GM18520 (cell line): Measurements from ENCODE around the gene CORO2B.

Source experiments
- ATAC-seq: cut with Tn5 transposase; IDR thresholded peaks from one replicate; pipeline ENCODE4 v1.9.1; 2021; ENCODE audit not compliant: unreplicated experiment

The CORO2B gene

DNA sequence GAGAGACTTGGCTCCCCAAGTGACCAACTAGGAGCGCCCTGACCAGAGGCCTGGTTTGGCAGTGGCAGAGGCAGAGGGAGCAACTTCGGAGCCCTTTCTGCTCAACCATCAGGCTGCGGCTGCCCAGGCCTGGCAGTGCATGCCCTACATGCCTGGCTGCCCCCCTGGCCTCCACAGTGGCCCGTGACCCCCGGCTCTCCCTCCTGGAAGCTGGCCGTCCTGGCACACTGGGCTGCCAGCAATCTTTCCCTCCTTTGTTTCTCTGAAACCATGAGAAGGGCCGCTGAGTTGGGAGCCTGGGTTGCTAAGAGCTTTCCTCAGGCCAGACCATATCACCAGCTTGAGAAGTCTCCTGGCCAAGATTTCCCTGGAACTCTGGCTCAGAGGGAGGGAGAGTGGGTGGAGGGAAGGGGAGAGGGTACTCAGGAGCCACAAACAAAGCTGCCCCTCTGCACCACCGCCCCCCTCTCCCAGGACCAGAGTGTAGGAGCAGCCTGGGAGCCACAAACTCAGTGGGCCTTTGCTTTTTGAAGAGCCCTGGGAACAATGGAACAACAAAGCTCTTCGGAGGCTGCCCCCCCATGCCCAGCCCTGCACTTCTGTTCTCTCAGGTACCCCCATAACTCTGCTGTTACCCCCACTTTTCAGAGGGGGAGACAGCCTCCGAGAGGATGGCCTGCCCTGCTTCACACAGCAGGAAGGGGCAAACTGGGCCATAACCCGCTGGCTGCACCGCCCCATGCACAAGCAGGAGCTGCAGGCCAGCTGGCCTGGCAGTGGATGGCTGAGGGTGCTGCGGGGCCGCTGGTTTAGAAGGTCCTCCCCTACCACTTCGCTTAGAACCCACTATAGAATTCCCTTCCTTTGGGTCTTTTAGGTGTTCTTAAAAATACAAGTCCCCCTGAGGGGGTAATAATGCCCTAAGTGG, 11.3 kb downstream of the CORO2B start:
- ATAC-seq, result no peak

DNA sequence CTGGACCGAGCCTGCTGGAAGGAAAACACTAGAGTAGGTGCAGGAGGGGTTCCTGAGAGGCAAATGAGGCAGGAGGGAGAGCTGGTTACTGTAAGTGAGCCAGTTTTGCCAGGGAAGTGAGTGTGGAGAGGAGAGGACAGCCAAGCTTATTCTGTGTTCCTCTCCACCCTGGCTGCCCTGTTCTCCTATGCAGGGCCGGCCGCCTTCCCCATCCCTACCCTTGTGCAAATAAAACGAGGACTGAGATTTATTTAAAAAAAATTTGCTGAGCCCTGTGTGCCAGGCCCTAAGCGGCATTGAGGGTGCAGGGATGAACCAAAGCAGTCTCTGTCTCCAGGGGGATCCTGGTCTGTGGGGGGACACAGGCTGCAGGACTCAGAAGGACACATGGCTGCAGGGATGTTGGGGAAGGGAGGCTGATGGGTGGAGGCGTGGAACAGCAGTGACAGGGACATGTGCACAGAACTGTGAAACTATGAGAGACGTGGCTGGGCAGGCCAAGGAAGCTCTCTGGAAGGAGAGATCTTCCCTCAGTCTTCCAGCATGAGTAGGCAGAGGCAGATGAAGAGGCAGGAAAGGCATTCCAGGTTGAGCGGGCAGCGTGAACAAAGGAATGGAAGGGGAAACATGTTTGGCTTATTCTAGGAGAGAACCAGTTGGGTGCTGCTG, 12.1 kb downstream of the CORO2B start:
- no peak for ATAC-seq

DNA sequence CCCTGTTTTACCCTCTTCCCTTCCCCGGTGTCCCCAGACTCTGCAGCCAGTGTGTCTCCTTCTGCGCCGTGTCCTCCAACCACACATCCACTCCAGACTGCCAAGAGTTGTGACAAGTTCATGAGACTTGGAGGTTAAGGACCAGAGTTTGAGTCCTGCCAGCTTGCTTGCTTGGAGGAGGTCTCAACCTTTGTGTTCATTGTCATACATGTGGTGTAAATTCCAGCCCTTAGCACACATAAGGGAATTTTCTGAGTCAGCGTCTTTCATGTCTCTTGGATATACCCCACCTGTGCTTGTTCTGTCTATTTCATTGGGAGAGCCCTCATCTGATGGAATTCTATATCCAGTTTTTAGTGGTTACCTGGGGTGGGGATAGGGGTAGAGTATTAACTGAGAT, 13.3 kb downstream of the CORO2B start:
- ATAC-seq, result no peak

DNA sequence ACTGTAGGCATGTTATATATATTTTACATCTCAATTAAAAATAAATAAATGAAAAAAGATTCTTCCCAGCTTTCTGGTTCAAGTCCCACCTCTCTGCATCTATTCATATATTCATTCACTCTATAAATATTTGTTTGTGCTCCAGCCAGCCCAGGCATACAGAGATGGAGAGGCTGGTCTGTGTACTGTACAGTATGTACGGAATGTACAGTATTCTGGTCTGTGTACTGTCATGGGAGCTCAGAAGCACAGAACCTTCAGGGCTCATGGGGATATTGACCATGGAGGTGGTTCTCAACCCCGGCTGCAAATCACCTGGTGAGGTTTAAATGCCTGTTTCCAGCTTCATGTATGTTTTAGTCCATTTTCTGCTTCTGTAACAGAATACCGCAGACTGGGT, 13.8 kb downstream of the CORO2B start:
- no peak for ATAC-seq

DNA sequence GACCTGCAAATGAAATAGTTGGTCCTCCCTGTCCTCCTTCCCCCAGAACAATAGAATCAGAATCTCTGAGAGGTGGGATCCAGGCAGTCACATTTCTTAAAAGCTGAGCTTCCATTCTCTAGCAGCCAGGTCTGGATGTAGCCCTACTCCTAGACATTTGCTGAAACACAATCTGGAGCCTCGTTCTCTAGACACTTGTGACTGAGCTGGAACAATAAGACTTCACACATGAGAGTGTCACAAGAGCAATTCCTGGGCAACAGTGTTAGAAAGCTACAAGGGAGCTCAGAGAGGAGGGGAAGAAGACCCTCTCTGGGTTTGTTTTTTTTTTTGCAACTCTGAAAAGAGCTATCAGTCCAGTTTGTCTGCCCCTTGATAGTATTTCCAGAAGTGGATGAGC, 14.5 kb downstream of the CORO2B start:
- no peak for ATAC-seq

DNA sequence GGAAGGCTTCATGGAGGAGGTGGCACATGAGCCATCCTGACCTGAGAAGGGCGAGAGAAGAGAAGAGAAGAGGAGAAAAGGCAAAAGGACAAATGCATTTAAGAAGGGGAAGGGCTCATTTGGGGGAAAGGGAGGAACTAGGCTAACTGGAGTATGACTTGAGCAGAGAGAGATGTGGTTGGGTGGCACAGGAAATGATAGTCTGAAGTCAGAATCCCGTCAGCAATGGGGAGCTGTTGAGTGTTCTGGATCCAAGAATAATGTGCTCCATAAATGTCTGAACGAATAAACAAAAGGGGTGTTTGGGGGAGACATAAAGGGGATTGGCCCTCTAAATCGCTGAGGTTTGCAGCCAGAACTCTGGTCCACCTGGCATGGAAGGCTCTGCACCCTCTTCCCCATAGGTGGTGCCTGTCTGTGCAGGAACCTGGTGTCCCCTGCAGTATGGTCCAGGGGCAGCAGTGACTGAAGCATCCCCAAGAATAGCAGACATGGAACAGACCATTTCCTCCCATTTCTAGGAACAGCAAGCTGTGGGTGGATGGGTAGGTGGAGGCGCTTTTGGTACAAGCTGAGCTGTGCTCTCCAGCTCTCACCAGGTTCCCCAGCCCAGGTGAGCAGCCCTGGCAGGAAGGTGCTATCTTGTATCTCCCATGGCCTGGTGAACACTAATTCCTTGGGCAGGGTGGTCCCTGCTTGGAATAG, 15.2 kb downstream of the CORO2B start:
- ATAC-seq, result no peak

DNA sequence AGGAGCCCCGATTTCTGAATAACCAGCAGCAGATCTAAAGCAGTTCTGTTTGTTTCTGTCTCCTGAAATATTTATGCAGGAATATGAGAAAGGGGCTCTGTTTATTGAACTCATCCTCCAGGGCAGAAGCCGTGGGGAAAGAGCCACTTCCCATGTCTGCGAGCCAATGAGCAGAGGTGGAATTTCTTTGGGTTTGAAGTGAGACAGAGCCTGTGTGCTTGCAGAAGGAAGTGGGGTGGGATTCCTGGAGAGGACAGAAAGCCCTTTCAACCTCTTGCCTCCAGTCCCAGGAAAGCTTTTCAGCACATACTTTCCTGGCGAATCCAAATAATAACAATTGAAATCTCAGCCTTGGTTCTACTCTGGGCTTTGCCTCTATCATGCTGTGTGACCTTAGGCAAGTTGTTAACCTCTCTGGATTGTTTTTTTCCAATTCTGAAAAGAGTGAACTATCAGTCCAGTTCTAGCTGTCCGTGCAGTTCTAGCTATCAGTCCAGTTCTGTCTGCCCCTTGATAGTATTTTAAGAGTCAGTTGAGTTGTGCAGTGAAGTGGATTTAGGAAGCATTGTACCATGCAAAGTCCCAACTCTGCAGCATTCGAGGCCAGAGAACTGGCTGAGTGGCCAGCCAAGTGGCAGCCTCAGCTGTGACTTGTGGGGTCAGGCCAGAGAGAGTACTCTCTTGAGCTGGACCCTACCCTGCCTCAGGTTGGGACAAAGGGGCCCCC, 15.9 kb downstream of the CORO2B start:
- ATAC-seq, result no peak

DNA sequence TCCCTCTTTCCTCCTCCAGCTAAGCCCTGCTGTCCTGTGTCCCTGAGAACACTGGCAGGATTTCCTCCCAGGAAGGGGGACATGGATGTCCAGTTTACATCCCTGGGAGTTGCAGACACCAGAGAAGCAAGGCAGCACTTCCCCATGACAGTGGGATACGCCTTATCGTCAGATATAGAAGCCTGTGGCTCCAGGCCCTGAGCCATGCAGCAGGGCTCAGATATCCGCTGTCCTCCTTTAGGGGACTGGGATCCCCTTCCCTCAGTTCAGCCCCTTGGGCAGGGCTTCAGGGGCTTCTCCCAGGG, 16.4 kb downstream of the CORO2B start:
- ATAC-seq, result no peak

DNA sequence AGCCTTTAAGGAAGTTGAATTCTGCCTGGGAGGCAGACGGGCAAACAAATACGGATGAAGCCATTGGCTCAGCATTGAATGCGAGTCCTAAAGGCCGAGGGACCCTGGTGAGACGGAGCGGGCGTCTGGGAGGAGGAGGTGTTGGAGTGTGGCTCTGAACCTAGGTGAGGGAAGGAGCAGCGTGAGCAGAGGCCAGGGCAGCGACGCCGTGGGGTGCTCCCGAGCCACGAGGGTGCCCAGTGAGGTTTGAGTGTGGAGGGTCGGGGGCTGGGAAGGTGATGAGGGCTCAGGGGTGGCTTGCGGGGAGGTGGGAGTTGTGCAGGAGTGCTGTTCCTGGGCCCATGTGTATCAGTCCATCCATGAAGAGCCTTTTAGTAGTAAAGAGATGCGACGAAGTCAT, 17.0 kb downstream of the CORO2B start:
- no peak for ATAC-seq

DNA sequence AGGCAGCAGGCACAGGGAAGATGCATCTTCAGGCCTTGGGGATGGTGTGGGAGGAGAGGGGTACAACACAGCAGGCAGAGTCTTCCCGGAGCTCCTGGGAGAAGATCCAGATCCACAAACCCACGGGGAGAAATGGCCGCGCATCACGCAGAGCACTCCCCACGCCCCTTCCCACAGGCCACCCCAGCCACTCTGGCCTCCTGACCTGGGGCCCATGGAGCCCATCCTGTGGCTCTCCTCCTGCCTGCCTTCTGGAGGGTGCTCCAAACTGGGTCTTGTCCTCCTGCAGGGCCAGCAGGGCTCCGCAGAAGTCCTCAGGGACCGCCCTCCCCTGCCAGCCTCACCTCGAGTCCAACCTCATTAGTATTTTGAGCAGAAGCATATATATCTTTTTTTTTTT, 17.9 kb downstream of the CORO2B start:
- no peak for ATAC-seq

DNA sequence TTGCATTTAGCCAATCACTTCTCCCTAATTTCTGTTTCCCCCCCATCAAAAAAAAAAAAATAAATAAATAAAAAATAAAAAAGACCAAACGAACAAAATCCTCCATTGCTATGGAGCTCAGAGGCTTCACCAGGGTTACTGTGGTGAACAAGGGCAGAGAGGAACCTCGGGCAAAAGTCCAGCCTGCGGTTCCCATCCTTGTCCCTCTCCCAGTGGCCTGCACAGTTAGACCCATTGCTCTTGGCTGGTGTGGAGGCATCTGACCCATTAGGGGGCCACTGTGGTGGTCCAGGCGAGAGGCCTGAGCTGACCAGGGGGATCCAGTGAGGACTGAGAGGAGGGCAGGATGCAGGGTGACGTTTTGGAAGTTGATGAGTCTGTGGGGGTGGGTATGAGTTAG, 18.8 kb downstream of the CORO2B start:
- ATAC-seq, result no peak

DNA sequence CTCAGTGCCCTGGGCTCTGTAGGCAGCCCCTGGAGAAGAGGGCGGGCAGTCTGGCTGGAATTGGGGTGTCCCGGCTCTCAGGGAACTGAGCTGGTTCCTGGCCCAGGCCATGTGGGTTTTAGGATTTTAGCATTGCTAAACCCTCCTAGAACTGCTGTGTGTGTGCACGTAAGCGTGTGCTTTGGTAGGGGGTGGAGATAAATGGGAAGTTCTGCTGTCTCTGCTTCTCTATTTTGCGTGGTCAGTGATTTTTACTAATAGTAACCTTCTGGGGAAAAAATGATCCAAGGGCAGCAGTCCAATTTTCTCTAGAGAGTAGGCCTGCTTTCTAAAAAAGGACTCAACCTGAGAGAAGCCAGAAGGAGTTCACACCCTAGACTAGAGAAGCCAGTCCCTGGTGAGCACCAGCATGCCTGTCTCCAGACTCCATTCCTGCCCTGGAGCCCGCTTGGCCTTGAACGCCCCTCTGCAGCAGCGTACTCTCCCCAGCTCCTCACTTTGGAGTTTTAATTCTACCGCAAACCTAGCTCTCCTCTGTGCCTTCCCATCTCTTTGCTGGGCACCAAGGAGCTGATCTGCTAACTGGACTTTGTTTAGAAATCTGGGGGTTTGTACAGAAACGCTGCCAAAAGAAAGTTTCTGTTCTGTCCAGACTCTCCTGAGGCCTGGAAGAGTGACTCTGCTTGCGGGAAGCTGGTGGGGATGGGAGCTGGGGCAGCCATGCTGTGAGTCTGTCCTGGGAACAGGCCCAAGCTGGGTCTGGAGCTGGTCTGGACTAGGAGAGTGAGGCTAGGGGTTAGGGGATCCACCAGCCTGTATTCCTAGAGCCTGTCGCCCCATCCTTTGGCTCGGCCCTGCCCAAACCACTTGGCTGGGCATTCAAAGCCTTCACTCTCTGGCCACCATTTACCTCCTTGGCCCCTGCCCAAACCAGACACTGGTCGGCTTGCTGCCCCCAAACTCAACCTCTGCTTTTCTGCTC, 19.7 kb downstream of the CORO2B start:
- ATAC-seq, result no peak

DNA sequence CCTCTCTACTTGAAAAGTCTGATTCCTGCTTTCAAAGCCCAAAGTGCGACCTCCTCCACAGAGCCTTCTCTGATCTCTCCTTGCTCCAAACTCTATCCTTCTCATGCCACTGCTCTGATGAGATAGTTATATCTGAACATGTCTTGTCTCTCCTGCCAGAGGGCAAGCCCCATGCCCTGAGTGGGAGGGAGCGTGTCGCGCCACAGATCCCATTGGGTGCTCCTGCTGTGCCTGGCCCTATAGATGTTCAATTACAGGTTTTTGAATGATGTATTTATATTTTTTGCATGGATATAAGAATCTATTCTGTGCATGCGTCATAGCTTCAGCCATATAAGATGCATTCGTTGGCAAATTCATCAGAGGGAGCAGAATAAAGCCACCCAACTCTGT, 20.4 kb downstream of the CORO2B start:
- no peak for ATAC-seq

DNA sequence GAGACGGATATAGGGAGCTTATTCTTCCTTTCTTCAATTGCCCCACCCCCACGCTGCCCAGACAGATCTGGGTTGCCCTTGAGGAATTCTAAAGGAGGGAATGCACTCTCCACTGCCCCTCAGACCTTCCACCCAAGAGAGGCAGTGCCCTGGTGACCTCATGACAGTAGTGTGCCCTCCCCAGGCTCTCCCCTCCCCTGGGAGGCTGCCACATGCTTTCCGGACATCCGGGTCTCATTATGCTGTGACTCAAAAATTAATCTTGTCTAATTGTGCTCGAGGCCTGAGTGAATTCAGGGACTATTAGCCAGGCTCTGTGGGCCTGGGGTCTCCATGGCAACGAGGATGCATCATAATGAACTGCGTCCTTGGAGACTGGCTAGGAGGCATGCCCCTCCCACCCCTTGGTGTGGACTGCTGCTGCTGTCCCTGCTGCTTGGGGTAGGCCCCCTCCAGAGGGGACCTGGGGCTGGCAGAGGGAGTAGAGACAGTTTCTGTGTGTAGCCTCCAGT, 20.8 kb downstream of the CORO2B start:
- no peak for ATAC-seq

DNA sequence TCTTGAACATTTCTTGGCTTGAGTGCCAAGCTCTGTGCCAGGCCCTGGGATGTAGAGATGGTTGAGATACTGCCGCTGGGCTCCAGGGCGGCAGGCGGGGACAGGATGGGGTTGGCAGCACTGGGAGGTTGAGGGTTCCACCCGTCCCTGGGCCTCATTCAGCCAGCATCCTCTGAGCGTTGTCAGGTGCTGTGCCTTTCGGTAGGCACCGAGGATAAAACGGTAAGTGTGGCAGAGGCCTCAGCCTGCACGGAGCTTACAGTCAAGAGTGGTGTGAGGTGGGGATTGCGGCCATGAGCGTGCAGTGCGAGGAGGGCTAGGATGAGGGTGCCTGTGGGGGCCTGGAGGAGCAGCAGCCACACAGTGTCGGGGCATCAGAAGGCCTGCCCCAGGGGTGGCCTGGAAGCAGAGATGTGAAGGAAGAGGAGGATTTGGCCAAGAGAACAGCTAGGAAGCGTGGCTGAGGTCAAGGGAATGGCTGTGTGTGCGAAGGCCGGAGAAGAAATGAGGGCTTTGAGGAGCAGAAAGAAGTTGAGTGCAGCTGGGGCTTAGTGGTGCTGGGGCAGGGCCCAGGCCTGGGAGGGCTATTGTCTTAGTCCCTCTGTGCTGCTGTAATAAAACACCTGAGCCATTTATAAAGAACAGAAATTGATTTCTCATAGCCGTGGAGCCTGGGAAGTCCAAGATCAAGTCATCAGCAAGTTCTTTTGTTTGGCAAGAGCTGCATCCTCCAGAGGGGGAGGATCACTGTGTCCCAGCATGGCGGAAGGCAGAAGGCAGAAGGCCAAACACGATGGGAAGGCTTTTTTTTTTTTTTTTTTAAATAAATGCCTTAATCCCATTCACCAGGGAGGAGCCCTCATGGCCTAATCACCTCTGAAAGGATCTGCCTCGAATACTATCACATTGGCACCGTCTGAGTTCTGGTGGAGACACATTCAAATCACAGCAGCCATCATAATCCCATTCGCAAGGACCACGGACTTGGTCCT, 22.7 kb downstream of the CORO2B start:
- no peak for ATAC-seq

DNA sequence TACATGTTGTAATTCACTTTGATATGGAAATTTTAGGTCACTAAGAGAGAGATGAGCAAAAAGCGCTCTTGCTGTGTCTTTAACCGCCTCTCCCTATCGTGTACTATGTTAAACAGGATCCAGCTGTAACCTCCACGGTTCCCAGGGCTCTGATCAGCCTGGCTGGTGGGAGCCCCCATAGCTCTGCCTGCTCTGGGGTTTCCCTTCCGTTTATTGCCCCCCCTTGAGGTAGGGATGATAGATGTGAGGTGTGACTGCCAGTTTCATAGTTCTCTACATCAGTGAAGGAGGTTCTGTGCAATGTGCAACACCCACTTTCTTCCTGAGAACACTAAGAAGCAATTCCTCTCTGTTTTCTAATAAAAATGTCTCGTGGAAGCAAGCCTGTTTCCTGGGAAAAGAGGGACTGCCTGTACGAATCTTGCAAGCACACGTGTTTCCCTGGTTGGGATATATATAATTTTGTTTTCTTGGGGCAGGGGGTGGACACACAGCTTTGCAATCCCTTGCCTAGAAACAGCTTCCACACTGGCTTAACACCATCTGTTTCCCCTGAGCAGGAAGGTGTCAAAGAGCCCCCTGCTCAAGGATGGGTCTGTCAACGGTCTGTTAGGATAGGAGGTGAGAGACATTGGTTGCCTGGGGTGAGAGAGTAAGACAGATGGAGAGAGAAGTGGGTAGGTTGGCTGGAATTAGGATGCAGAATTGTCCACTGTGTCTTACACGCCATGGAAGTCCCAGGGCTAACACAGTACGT, 23.8 kb downstream of the CORO2B start:
- ATAC-seq, result no peak

DNA sequence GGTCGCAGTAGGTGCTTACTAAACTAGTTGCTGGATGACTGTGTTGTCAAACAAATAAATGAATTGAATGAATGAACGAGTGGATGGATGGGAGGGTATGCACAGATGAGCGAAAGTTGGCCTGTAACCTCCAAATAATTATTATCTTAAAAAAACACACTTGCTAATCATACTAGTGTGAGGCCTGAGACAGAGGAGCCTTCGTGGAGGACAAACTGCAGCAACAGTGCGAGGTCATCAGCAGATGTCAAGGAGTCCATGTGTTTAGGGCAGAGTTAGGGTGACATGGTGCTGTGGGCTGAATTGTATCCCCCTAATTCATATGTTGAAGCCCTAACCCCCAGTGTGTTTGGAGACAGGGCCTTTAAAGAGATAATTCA, 24.4 kb downstream of the CORO2B start:
- ATAC-seq, result no peak

DNA sequence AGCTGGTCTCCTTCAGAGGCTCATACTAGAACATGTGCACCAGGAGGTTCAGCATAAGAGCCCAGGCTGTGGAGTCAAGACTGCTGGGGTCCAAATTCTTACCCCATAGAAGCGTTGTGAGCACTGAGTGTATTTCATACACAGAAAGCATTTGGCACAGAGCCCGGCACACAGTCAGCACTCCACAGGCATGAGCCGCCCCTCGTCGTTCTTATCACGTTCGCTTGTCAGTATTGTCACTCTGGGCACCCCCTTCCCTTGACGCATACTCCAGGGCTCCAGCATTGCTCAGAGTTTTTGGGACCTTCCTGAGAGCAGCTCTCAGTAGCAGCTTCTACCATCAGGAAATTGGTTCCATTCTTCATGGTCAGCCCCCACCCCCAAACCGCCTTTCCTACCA, 25.2 kb downstream of the CORO2B start:
- ATAC-seq, result no peak
